ENCODE data around the gene SRRM4.

DNA sequence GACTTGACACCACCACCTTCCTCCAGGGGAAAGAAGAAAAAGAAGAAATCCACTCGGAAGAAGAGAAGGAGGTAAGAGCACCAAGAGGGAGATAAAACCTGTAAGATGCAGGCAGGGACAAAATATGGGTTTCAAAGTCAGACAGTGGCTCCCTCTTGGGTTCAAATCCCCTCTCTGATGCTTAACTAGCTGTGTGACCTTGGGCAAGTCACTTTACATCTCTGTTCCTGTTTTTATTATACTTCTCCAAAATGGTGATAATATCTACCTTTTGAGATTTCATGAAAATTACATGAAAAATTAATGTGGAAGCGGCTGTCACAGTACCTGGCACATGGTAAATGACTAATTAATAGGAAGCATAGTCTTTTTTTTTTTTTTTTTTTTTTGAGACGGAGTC, 133.0 kb downstream of the SRRM4 start:
- TF ChIP-seq POLR2AphosphoS5 (IDR thresholded peaks at IDR 0.05; ENCODE audit: low read depth, low read length), result no peak
- no peak for TF ChIP-seq POLR2A (IDR thresholded peaks at IDR 0.05; ENCODE audit: low read depth, low read length)
